Endothelial cell of hepatic sinusoid (primary cell): ENCODE results near the gene IRF8.

ENCODE experiments used
- in situ Hi-C: cut with HindIII; loops from 2 replicates; pipeline ENCODE4 v1.10.0; 2017; ENCODE audit warnings: low sequenced_read_pairs

The IRF8 gene

DNA sequence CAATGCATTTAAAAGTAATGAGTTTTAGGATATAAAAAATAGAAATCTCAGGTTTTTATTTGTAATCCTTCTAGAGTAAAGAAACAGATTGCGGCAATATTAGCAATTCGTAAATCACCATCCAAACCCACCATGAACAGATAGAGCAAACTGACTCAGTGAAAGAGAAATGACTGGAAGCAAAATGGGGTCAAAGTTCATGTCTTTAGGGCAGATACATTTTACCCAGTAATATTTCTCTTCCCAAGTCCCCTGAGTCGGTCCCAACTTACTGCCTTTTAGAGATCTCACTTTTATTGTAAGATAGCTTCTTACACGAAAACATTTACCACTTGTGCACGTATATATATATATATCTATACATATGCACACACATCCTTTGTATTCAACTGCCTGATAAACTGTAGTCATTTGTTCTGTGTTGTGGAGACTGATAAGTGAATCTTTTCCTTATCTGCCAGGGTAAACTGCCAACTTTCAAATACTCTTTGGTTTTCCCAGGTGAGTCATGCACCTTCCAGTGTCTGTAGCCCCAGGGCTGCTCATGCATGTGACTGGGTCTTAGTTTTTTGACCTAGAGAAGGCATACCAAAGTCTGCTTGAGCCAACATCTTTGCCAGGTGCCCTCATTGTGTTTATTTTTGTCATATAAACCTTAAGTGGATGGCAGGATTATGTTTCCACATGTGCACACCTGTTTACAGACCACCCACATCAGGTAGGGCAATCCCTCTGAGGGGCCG is 7.8 kb upstream of the IRF8 start:
- in situ Hi-C loops = loop anchor here (5.0 kb wide), 2 partner anchors 39 to 41 kb away; no protein-coding TSS in a partner anchor

- in situ Hi-C loops = loop anchor here (5.0 kb wide), 2 partner anchors 39 to 41 kb away; no protein-coding TSS in a partner anchor
Observed at GRCh38 chr16:85891776-85892166, 7.2 kb upstream of the IRF8 start.

DNA sequence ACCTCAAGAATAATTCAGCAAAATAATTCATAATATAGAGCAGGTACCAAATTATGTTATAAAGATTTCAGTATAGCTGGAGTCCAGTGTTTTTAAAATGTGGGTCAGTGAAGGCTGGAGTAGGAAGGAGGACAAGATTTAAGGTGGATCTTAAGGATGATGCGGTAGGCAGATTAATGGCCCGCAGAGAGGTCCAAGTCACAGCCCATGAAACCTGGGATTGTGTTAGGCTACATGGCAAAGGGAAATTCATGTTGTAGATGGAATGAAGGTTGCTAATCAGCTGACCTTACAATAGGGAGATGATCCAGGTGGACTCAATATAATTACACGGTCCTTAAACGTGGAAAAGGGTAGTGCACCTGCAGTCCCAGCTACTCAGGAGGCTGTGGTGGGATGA is 6.2 kb upstream of the IRF8 start:
- in situ Hi-C loops = loop anchor here (5.0 kb wide), 2 partner anchors 40 kb away; no protein-coding TSS in a partner anchor

DNA sequence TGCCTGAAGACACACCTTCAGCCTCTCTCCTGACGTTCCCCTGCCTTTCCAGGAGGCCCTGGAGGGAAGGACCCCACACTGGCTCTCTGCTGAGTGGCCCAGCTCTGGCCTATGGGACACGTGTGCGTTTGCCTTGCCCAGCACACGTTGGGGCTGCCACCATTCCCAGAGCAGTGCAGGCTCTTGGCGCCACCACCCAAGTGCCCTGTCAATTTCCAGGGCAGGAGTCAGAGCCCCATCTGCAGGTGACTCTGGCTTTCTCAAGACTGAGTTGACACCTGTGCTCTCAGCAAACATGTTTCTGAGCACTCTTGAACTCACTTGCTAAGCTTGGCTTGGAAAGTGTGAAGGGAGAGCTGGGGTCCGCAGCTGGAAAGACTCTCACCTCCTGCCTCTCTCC is 4.7 kb upstream of the IRF8 start:
- in situ Hi-C loops = loop anchor here (5.0 kb wide), 2 partner anchors 38 to 42 kb away; no protein-coding TSS in a partner anchor

GRCh38 chr16:85897382-85897781 is 1.6 kb upstream of the IRF8 start:
- in situ Hi-C loops = no loop called here

GRCh38 chr16:85899444-85899843 is 482 bp downstream of the IRF8 start:
- in situ Hi-C loops = no loop called here

- in situ Hi-C loops = no loop called here
Observed at GRCh38 chr16:85900027-85900792, 1.2 kb downstream of the IRF8 start.

- in situ Hi-C loops = no loop called here
Observed at GRCh38 chr16:85901110-85901509, 2.1 kb downstream of the IRF8 start.

- in situ Hi-C loops = no loop called here
Observed at GRCh38 chr16:85901773-85902365, 2.9 kb downstream of the IRF8 start.

- in situ Hi-C loops = no loop called here
Observed at GRCh38 chr16:85902366-85903155, 3.6 kb downstream of the IRF8 start.

GRCh38 chr16:85903559-85903958 is 4.6 kb downstream of the IRF8 start:
- in situ Hi-C loops = no loop called here

DNA sequence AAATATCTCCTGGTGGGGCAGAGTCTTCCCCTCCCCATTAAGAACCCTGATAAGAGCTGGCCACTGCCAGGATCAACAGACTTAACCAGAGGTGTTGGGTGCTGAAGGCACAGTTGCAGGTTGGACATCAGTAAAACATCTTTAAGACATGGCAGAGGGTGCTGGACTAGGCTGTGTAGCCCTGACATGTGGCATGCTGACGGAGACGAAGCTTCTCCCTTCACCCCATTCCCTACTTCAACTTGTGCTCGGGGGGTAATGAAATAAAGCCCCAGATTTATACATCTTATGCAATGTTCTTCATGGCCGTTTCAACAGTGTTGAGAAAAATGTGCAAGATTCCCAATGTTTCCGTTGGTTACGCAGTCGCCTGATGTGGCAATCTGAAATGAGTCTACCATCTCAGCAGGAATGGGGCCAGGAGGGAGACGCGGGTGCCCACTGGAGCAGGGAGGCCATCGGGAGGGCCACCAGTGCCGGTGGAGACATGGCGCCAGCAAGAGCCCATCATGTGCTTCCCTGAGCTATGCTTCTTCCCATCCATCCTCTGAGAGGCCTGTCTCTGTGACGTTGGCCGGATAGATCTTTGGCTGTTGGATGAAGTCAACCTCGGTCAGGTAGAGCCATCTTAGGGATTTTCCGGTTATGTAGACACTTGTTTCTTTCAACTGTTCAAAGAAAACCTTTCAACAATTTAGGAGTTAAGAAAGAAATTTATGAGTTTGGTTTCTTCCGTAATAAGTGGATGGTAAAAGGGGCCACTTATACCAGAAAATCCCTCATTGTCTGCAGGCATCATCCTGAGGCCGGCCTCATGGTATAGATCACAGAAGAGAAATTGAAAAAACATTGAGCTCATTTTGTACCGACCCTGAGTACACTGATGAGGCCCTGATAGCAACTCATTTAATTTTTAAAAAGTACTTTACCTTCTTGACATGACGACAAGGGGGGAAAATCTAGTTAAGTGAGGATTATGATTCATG is 6.4 kb downstream of the IRF8 start:
- in situ Hi-C loops = loop anchor here (5.0 kb wide), 2 partner anchors 87 to 93 kb away; no protein-coding TSS in a partner anchor

DNA sequence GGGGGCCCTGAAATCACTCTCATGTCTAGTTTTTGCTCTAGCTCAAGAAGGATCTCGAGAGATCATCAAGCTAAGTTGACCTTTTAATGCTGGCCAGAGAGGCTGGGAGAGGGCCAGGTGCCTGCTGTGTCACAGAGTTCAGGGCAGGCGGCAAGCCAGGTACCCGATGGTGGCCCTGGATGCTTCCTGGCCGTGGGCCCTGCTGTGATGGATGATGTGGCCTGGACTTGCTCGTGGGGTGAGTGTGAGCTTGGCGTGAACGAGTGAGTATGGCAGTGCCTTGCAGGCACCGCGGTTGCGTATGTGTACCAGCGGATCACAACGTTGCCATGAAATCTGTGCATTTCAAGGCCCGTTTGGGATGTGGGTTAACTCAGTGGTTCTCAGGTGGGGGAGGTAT is 7.4 kb downstream of the IRF8 start:
- in situ Hi-C loops = loop anchor here (5.0 kb wide), 2 partner anchors 86 to 94 kb away; no protein-coding TSS in a partner anchor

DNA sequence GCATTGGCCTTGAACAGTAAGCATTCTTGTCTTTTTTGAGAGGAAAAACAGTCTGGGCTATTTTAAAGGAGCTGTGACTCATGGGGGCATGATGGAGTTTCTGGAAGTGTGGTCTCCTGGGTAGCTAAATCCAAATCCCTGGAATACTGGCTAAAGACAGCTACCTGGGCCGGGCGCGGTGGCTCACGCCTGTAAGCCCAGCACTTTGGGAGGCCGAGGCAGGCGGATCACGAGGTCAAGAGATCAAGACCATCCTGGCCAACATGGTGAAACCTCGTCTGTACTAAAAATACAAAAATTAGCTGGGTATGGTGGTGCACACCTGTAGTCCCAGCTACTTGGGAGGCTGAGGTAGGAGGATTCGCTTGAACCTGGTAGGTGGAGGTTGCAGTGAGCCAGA is 8.3 kb downstream of the IRF8 start:
- in situ Hi-C loops = loop anchor here (5.0 kb wide), 2 partner anchors 85 to 95 kb away; no protein-coding TSS in a partner anchor

DNA sequence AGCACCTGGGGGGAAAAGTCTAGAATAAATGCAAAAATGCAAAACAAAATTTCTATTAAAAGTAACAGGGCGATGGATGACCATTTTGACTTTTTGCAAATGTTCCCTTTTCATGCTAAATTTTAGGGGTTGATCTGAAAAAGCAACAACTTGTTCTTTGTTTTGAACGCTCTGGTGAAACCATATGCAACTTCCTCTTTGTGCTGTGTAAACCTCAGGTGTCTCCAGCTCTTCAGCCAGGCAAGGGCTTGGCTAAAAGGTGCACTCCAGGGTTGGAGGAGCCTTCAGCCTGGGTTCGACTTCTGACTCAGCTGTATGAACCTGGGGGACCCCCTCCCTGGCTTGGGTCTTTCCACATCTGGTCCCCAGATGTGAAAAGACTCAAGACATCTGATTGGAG is 9.5 kb downstream of the IRF8 start:
- in situ Hi-C loops = loop anchor here (5.0 kb wide), 2 partner anchors 84 to 96 kb away; no protein-coding TSS in a partner anchor

- in situ Hi-C loops = loop anchor here (5.0 kb wide), 2 partner anchors 83 to 97 kb away; no protein-coding TSS in a partner anchor
Observed at GRCh38 chr16:85908889-85909589, 10.1 kb downstream of the IRF8 start.

DNA sequence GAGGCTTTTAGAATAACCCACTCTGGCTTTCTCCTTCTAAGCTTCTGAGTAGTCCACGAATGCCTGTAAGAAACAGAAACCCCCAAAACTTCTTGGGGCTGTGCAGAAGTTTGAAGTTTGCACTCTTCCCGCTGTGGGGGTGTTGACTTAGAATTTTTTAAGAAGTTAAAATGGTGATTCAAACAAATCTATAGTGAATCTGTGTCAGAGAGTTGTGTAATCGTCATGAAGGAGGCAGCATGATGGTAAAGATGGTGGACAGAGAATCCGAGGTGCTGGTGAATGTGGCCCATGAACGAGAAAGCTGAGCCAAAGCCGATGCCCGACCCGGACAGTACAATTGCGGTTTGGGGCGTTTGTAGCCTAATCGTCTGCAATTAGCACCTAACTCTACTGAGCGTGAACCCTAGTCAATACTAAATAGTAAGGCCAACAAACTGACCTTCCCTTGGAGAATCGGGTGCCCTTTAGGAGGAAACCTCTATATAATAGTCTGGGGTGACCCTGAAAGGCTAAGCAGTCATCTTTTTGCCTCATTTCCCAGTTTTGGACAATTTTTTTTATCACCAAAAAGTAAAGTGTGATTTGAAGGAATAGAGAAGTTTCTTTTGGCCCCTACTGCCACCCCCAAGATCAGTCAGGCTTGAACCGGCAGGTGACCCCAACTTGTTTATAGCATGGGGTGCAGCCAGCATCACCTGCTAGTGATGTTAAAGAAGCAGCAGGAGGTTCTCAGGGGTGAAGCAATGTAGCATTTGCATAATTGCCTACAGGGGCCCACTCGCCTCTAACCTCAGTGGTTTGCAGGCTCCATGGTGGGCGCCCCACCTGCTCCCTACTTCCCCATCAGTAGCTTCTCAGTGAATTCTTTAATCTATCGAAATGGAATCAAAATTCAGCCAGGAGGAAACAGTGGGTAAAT is 11.2 kb downstream of the IRF8 start:
- in situ Hi-C loops = loop anchor here (5.0 kb wide), 2 partner anchors 82 to 98 kb away; no protein-coding TSS in a partner anchor

GRCh38 chr16:85910854-85911247 is 11.9 kb downstream of the IRF8 start:
- in situ Hi-C loops = no loop called here
